AG04449 (cell line): ENCODE results near the gene PPP2R1B.
A peak's percentile ranks its signal among the peaks of the same experiment; 100 is the strongest.

Source experiments
- CTCF ChIA-PET: fragments of 350-600 bp; formaldehyde crosslinking; extraction: SDS; loops from one replicate; lab custom pipeline; 2021; ENCODE audit warnings: antibody characterized with exemption; lab: Yijun Ruan, JAX
- POLR2A ChIA-PET: fragments of 400-600, 350-600 bp; formaldehyde crosslinking; extraction: SDS; loops from one replicate; lab custom pipeline; 2020; ENCODE audit warnings: antibody characterized with exemption, inconsistent platforms; lab: Yijun Ruan, JAX
- DNase-seq: peaks from one replicate; pipeline ENCODE4 v3.0.0-alpha.2; 2010; ENCODE audit warnings: low read depth, low spot score
- H3K4me3 ChIP-seq: 2 replicates; pipeline ENCODE4 v1.5.1; 2011; ENCODE audit warnings: low read depth, mild to moderate bottlenecking, control low read depth, low read length
- CTCF ChIP-seq: IDR thresholded peaks from one replicate; pipeline ENCODE4 v1.5.1; 2011; ENCODE audit warnings: mild to moderate bottlenecking, moderate library complexity, low read length, control low read depth, inconsistent platforms; ENCODE audit not compliant: insufficient read depth; ENCODE audit errors: missing control alignments

The PPP2R1B gene

GRCh38 chr11:111765984-111766833 is at the start of gene PPP2R1B:
Gene PPP2R1B (minus strand): TSS chr11:111766389. CDS start chr11:111766361, 28 bp downstream.
- DNase-seq = no peak
- ChIA-PET CTCF (interaction anchor here (0.8 to 13.3 kb wide), 14 partner anchors 10 to 202 kb away, joined by 3 to 137 read pairs (median 3); partner anchors contain the start of gene SIK2), POLR2A (interaction anchor here (1.1 to 1.7 kb wide), 3 partner anchors 30 to 163 kb away, joined by 3 read pairs; no protein-coding TSS in a partner anchor)
- peak within 1 kb of the TSS; percentile 95 for H3K4me3 ChIP-seq
- TF ChIP-seq CTCF = no peak

GRCh38 chr11:111815489-111815888 is 49.3 kb upstream of the PPP2R1B start:
- TF ChIP-seq CTCF = no peak
- ChIA-PET CTCF (interaction anchor here (1.2 kb wide), 1 partner anchor 211 kb away, joined by 3 read pairs; no protein-coding TSS in a partner anchor), POLR2A (no interaction called here)
- DNase-seq = no peak
- H3K4me3 ChIP-seq = no peak overlapping the region

- ChIA-PET CTCF (interaction anchor here (1.2 kb wide), 1 partner anchor 210 kb away, joined by 3 read pairs; no protein-coding TSS in a partner anchor), POLR2A (interaction anchor here (0.5 kb wide), 1 partner anchor 47 kb away, joined by 3 read pairs; no protein-coding TSS in a partner anchor)
- H3K4me3 ChIP-seq = no peak overlapping the region
- peak; percentile 84 for DNase-seq
- TF ChIP-seq CTCF = no peak
Measured at GRCh38 chr11:111814557-111815320, 48.5 kb upstream of the PPP2R1B start.

- POLR2A ChIA-PET = no interaction called here
- no peak overlapping the region for H3K4me3 ChIP-seq
- DNase-seq = no peak
- TF ChIP-seq CTCF = no peak
- CTCF ChIA-PET = no interaction called here
Measured at GRCh38 chr11:111814106-111814505, 47.9 kb upstream of the PPP2R1B start.

GRCh38 chr11:111812211-111812610 is 46.0 kb upstream of the PPP2R1B start:
- no peak overlapping the region for H3K4me3 ChIP-seq
- TF ChIP-seq CTCF = no peak
- ChIA-PET POLR2A (no interaction called here), CTCF (interaction anchor here (1.1 to 1.3 kb wide), 2 partner anchors 36 to 208 kb away, joined by 3 read pairs; no protein-coding TSS in a partner anchor)
- no peak for DNase-seq
